ENCODE data around the gene MDP1. TPM values are rescaled to one million over a fixed set of nuclear protein-coding genes. Genes with fewer than 3 reads are reported as not detected.

Gene MDP1
- total and polyA plus RNA-seq, 10 of the 15 experiments (the other 5 are each of a cell fraction or from before 2014, with no cell fraction given): 10.4 to 45.8 (median 23.5) TPM

DNA sequence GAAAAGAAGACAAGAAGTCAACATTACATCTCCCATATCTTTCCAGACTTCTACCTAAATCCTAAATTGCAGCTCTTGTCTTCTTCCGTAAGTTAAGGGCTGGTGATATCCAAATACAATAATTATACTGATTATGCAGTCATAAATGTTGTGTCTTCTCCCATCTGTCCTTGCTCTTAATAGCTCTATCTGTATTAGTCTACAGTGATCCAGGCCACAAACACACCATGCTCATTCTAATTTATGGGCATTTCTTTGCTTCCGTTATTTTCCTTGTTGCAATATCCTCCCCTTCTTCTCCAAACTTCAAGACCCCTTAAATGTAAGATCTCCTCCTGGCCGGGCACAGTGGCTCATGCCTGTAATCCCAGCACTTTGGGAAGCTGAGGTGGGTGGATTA lies 3.7 kb upstream of the MDP1 start:
- H3K36me3 ChIP-seq (ENCODE audit: control insufficient read depth in 2 of 2, insufficient read depth in 2 of 2, low read length in 1 of 2): peaks cover 2 to 8% of the 10 kb centered on the region in 2 experiments; a peak in 3 of 4 replicates
- no peak overlapping the region for H3K27ac ChIP-seq (ENCODE audit: control insufficient read depth, insufficient read depth)
- in situ Hi-C loops (cut with MboI): no loop called here
- FAIRE-seq: no peak
- H3K9ac ChIP-seq (ENCODE audit: control insufficient read depth, insufficient read depth, low read length): no peak overlapping the region
- H3K9me3 ChIP-seq (replicated peaks; ENCODE audit: control insufficient read depth, insufficient read depth, low read length): no peaks in the 10 kb centered on the region
- 49% methylated on average over 3 of the region's 3 CpGs for WGBS (ENCODE audit: insufficient coverage, insufficient replicate concordance, low lambda C conversion rate, missing lambda C conversion rate)
- ChIA-PET CTCF (interaction anchor here (1.5 to 3.4 kb wide), 4 partner anchors 8 to 88 kb away, joined by 5 to 24 read pairs (median 9); partner anchors contain the start of genes CIDEB and TINF2), RAD21 (ENCODE audit: unreplicated experiment) (interaction anchor here (0.7 kb wide), 1 partner anchor 81 kb away, joined by 3 read pairs; no protein-coding TSS in a partner anchor), POLR2A (interaction anchor here (1.1 kb wide), 1 partner anchor 20 kb away, joined by 11 read pairs; no protein-coding TSS in a partner anchor), SMC1A (ENCODE audit: uncharacterized antibody, unreplicated experiment) (interaction anchor here (0.9 to 2.0 kb wide), 4 partner anchors 13 to 77 kb away, joined by 3 to 12 read pairs (median 4); partner anchors contain the start of genes GMPR2 and NEDD8)
- H3K27me3 ChIP-seq (replicated peaks in 1 of 2; ENCODE audit: control insufficient read depth in 2 of 2, insufficient read depth in 2 of 2, low read length in 1 of 2): no peaks in the 10 kb centered on the region
- ATAC-seq: no peak
- no TSS peak for BruUV-seq (replicated peaks)
- no peak overlapping the region for H3K4me3 ChIP-seq
- peaks cover 8% of the 10 kb centered on the region for H3K79me2 ChIP-seq (ENCODE audit: control insufficient read depth, insufficient read depth, low read length)
- peaks cover 3% of the 10 kb centered on the region for H3K4me1 ChIP-seq (ENCODE audit: control insufficient read depth, insufficient read depth, low read length)
- DNase-seq (ENCODE audit: low read depth, low spot score): no peak
- intact Hi-C loops (cut with micrococcal nuclease; ENCODE audit: unreplicated experiment): loop anchor here (10.0 kb wide), 1 partner anchor 205 kb away; no protein-coding TSS in a partner anchor
- no peak overlapping the region for H3K4me2 ChIP-seq (ENCODE audit: control insufficient read depth, insufficient read depth)
- H4K20me1 ChIP-seq (ENCODE audit: control insufficient read depth, insufficient read depth): no peaks in the 10 kb centered on the region
- H2AFZ ChIP-seq (ENCODE audit: control insufficient read depth, low read depth, low read length): no peak overlapping the region
- TF ChIP-seq POU2F2 (IDR thresholded peaks at IDR 0.05; ENCODE audit: borderline replicate concordance, low read depth, low read length) (no peak), RB1 (IDR thresholded peaks at IDR 0.05; ENCODE audit: borderline replicate concordance) (no peak), RAD51 (IDR thresholded peaks at IDR 0.05) (no peak), SREBF2 (IDR thresholded peaks at IDR 0.05; ENCODE audit: low read length) (no peak), NR2C2 (IDR thresholded peaks at IDR 0.05; ENCODE audit: borderline replicate concordance, control insufficient read depth, insufficient read length, low read depth) (no peak), BRCA1 (IDR thresholded peaks at IDR 0.05; ENCODE audit: low read depth, low read length) (no peak), RUNX3 (IDR thresholded peaks at IDR 0.05; ENCODE audit: low read length) (no peak), CUX1 (IDR thresholded peaks at IDR 0.05; ENCODE audit: insufficient replicate concordance, low read depth, low read length) (no peak), NR2F1 (conservative IDR thresholded peaks at IDR 0.05) (no peak), LARP7 (IDR thresholded peaks at IDR 0.05) (no peak)
- TF ChIP-seq, protein P1, sequence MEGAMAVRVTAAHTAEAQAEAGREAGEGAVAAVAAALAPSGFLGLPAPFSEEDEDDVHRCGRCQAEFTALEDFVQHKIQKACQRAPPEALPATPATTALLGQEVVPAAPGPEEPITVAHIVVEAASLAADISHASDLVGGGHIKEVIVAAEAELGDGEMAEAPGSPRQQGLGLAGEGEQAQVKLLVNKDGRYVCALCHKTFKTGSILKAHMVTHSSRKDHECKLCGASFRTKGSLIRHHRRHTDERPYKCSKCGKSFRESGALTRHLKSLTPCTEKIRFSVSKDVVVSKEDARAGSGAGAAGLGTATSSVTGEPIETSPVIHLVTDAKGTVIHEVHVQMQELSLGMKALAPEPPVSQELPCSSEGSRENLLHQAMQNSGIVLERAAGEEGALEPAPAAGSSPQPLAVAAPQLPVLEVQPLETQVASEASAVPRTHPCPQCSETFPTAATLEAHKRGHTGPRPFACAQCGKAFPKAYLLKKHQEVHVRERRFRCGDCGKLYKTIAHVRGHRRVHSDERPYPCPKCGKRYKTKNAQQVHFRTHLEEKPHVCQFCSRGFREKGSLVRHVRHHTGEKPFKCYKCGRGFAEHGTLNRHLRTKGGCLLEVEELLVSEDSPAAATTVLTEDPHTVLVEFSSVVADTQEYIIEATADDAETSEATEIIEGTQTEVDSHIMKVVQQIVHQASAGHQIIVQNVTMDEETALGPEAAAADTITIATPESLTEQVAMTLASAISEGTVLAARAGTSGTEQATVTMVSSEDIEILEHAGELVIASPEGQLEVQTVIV (IDR thresholded peaks at IDR 0.05; ENCODE audit: borderline replicate concordance, partially characterized antibody): no peak
- TF ChIP-seq, protein P2, sequence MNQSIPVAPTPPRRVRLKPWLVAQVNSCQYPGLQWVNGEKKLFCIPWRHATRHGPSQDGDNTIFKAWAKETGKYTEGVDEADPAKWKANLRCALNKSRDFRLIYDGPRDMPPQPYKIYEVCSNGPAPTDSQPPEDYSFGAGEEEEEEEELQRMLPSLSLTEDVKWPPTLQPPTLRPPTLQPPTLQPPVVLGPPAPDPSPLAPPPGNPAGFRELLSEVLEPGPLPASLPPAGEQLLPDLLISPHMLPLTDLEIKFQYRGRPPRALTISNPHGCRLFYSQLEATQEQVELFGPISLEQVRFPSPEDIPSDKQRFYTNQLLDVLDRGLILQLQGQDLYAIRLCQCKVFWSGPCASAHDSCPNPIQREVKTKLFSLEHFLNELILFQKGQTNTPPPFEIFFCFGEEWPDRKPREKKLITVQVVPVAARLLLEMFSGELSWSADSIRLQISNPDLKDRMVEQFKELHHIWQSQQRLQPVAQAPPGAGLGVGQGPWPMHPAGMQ (IDR thresholded peaks at IDR 0.05; ENCODE audit: borderline replicate concordance): no peak
- TF ChIP-seq, protein P3, sequence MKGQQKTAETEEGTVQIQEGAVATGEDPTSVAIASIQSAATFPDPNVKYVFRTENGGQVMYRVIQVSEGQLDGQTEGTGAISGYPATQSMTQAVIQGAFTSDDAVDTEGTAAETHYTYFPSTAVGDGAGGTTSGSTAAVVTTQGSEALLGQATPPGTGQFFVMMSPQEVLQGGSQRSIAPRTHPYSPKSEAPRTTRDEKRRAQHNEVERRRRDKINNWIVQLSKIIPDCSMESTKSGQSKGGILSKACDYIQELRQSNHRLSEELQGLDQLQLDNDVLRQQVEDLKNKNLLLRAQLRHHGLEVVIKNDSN (IDR thresholded peaks at IDR 0.05; ENCODE audit: borderline replicate concordance, extremely low read length, insufficient read depth, low read depth, low read length): no peak

Measured in GM12878 (cell line).